ENCODE measurements around the gene TLE4.
"Not testable (repeated sequence)": the region's sequence is repeated elsewhere in the genome, so short reads cannot be mapped to it uniquely, and the experiment has no call there.

TLE4 gene

DNA sequence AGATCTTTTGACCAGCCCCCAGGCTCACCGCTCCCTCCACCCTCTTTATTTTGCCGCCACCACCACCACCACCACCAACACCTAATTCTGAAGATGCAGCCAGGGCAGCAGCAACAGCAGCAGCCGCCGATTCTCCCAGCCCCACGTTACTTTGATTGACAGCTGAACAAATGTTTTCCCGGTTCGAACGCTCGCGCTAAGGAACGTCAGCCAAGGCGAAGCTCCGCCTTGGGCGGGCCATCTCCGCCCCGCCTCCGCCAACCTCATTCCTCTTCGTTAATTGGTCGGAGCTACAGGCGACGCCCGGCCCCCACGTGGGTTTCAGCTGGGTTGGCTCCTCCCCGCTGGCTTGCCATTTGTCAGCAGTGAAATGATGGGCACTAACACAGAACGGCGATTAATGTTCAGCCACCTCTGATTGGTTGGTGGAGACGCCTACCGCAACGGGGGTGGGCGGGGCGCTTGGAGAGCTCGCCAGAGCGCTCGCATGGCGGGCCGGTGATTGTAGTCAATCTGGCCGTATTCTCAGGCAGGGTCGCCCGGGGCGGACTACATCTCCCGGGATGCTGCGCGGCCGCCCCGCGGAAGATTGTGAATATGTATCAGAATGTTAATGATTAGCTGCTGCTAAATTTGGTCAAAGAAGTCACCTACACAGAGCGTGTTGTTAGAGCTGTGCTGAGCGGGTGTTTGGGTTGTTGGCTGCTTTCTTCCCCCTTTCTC, at the start of gene TLE4:
TLE4 (plus strand) TSS at position 657 of the 723 bp plus-strand sequence. CDS start 826 bp downstream, outside the sequence.
- no peaks in the 10 kb centered on the region for H3K27me3 ChIP-seq

DNA sequence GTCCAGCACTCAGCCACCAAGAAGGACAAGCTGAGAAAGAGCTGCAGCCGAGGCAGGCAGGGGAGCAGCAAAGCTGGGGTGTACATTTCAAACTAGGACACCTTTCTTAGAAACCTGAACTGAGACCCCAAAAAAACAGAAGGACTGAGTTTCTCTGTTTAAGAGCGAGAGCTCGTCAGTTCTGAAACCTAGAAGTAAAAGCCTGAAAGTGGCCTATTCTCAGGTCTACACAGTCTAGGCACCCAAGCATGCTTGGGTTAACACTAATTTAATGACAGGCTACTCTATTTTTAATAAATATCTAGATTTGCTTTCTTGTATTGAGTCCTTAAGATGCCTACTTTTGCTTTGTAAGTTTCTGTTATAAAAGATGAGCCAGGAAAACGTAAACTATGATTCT, 49.0 kb upstream of the TLE4 start:
- no peak for TF ChIP-seq Cebpa-rat (IDR thresholded peaks at IDR 0.05)
- Histone ChIP-seq H3K4me1 (no peaks in the 10 kb centered on the region), H3K9ac (no peak overlapping the region), H4K20me1 (no peaks in the 10 kb centered on the region), H3K36me3 (no peaks in the 10 kb centered on the region), H3K4me2 (no peak overlapping the region), H3K9me3 (replicated peaks in 1 of 11) (peaks cover 0 to 3% (median 0%) of the 10 kb centered on the region in 11 experiments; a peak in 1 of 22 replicates), H3K4me3 (no peak overlapping the region), H3K27me3 (no peaks in the 10 kb centered on the region), H3K27ac (no peak overlapping the region)

More for the DNA sequence above, at the start of gene TLE4:
- Histone ChIP-seq H3K9ac (peak within 1 kb of the TSS; percentile 94 to 100 (median 98)), H4K20me1 (peaks cover 0 to 45% (median 40%) of the 10 kb centered on the region in 11 experiments; a peak in 19 of 22 replicates), H3K9me3 (replicated peaks in 1 of 11) (no peaks in the 10 kb centered on the region), H3K27ac (peak within 1 kb of the TSS; percentile 92 to 99 (median 97)), H3K4me3 (peak within 1 kb of the TSS; percentile 80 to 99 (median 96)), H3K4me2 (peak within 1 kb of the TSS; percentile 88 to 99 (median 96)), H3K36me3 (peaks cover 0 to 23% (median 8%) of the 10 kb centered on the region in 11 experiments; a peak in 9 of 22 replicates), H3K4me1 (peaks cover 25 to 51% (median 36%) of the 10 kb centered on the region in 10 experiments)
- no peak for TF ChIP-seq Cebpa-rat (IDR thresholded peaks at IDR 0.05)

DNA sequence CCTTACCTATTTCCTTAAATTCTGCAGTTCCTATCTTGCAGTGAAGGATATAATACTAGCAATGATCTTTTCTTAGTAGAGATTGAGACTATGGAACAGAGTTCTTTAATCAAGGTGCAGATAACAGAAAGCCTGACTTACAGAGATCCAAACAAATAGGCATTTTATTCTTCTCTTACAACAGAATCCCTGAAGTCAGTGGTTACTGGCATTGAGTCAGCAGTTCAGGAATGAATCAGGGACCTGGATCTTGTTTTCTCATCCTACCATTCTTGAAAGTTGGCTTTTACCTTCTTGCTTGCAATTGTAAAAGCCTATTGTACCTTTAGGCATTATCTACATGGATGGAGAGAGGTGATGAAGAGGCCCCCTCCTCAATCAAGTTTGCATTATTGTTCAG, 47.5 kb upstream of the TLE4 start:
- no peak overlapping the region for H3K9ac ChIP-seq
- no peaks in the 10 kb centered on the region for H3K27me3 ChIP-seq
- no peaks in the 10 kb centered on the region for H4K20me1 ChIP-seq
- no peak for TF ChIP-seq Cebpa-rat (IDR thresholded peaks at IDR 0.05)
- no peak overlapping the region for H3K27ac ChIP-seq
- H3K36me3 ChIP-seq = no peaks in the 10 kb centered on the region
- no peaks in the 10 kb centered on the region for H3K4me1 ChIP-seq
- H3K4me2 ChIP-seq = no peak overlapping the region
- peaks cover 0 to 3% (median 0%) of the 10 kb centered on the region in 11 experiments; a peak in 1 of 22 replicates for H3K9me3 ChIP-seq (replicated peaks in 1 of 11)
- no peak overlapping the region for H3K4me3 ChIP-seq

GRCh38 chr9:79526149-79526672, 45.6 kb upstream of the TLE4 start:
- Histone ChIP-seq H4K20me1 (no peaks in the 10 kb centered on the region), H3K36me3 (no peaks in the 10 kb centered on the region), H3K4me1 (no peaks in the 10 kb centered on the region), H3K4me2 (0 out of 22 replicates have a peak overlapping the region, but pooled peaks of 1 of the 11 experiments have one; percentile 3), H3K27ac (no peak overlapping the region), H3K4me3 (no peak overlapping the region), H3K9me3 (replicated peaks in 1 of 11) (peaks cover 0 to 3% (median 0%) of the 10 kb centered on the region in 11 experiments; a peak in 1 of 22 replicates), H3K9ac (no peak overlapping the region), H3K27me3 (no peaks in the 10 kb centered on the region)
- TF ChIP-seq Cebpa-rat (IDR thresholded peaks at IDR 0.05) = no peak

DNA sequence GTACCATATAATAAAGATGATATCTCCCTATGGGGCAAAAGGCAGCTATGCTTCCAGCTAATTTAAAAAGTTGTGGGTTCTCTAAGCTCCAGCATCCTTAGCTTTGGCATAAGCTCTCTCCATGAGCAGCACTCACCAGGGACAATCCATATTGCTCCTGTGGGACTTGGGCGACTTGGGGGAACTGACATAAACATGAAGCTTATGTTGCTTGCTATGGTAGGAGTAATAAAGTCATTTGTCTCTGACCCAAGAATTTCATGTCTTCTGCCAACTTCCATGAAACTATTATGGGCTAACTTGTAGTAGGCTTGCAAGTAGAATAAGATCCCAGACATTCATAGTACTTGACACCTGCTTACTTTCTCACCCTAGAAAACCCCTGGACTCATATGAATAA, 36.2 kb upstream of the TLE4 start:
- no peak overlapping the region for H3K9ac ChIP-seq
- no peak overlapping the region for H3K4me2 ChIP-seq
- no peak overlapping the region for H3K27ac ChIP-seq
- H3K9me3 ChIP-seq (replicated peaks in 1 of 11) = peaks cover 6 to 17% (median 9%) of the 10 kb centered on the region in 11 experiments; a peak in 19 of 22 replicates
- no peak overlapping the region for H3K4me3 ChIP-seq
- H3K27me3 ChIP-seq = no peaks in the 10 kb centered on the region
- H4K20me1 ChIP-seq = no peaks in the 10 kb centered on the region
- no peaks in the 10 kb centered on the region for H3K36me3 ChIP-seq
- TF ChIP-seq Cebpa-rat (IDR thresholded peaks at IDR 0.05) = no peak
- H3K4me1 ChIP-seq = no peaks in the 10 kb centered on the region

DNA sequence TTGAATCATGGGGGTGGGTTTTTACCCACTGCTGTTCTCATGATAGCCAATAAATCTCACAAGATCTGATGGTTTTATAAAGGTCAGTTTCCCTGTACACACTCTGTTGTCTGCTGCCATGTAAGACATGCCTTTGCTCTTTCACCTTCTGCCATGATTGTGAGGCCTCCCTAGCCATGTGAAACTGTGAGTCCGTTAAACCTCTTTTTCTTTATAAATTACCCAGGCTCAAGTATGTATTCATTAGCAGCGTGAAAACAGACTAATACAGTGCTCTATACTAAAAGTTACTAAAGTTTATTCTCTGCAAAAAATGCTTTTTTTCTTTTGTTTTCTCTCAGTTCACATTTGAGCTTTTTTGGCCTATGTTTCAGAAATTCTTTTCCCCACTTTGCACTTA, 33.9 kb upstream of the TLE4 start:
- Histone ChIP-seq H3K4me1 (no peaks in the 10 kb centered on the region), H3K36me3 (no peaks in the 10 kb centered on the region), H3K9me3 (replicated peaks in 1 of 11) (peaks cover 6 to 17% (median 9%) of the 10 kb centered on the region in 11 experiments; a peak in 19 of 22 replicates), H3K4me3 (no peak overlapping the region), H4K20me1 (no peaks in the 10 kb centered on the region), H3K4me2 (no peak overlapping the region), H3K9ac (no peak overlapping the region), H3K27ac (no peak overlapping the region), H3K27me3 (no peaks in the 10 kb centered on the region)
- TF ChIP-seq Cebpa-rat (IDR thresholded peaks at IDR 0.05) = no peak

DNA sequence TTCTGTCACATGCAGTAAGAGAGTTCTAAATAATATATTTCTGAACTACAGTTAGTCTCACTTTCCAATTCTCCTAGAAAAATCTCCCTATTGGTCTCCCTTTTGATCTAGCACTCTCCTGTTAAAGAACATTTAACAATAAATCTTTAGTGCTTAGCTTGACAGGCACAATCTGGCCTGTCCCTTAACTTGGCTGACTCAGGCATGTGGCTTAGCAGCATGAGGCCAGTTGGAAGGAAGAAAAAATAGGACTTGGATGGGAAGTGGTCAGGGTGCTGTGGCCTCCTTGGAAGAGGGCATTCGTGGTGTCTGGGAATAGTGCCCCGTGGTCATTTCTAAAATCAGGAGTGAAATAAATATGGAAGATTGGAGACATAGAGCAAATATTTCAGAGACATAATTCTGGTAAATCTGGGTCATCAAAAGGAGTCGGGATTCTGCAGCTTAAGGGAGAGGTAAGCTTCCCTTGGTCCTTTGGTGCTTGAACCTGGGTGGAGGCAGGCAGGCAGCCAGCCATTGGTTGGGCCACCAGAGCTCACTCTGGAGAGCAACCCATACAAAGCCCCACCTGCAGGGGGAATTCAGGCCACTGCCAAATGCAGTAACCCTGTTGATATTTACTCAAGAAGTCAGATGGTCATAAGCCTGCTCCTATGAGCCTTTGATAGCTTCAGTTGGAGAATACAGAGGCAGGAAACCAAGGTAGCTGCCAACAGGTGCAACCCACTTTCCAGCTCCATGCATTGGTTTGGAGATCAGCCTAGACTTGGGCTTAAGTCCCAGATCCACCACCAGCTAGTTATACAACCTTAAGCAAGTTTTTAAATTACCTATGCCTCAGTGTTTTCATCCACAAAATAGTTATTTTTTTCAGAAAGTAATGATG, 28.8 kb upstream of the TLE4 start:
- Histone ChIP-seq H3K9ac (no peak overlapping the region), H3K4me3 (no peak overlapping the region), H3K27me3 (no peaks in the 10 kb centered on the region), H4K20me1 (no peaks in the 10 kb centered on the region), H3K27ac (no peak overlapping the region), H3K4me2 (no peak overlapping the region), H3K9me3 (replicated peaks in 1 of 11) (peaks cover 0 to 6% (median 2%) of the 10 kb centered on the region in 11 experiments; a peak in 12 of 22 replicates), H3K36me3 (no peaks in the 10 kb centered on the region), H3K4me1 (peaks cover 0 to 13% (median 5%) of the 10 kb centered on the region in 10 experiments; a peak in 11 of 20 replicates)
- TF ChIP-seq Cebpa-rat (IDR thresholded peaks at IDR 0.05) = no peak

- not testable (repeated sequence) for H4K20me1 ChIP-seq; H3K27me3 ChIP-seq; H3K9me3 ChIP-seq (replicated peaks in 1 of 11); H3K9ac ChIP-seq; H3K36me3 ChIP-seq; H3K4me3 ChIP-seq; H3K27ac ChIP-seq
- H3K4me2 ChIP-seq = peak overlapping the region in 10 of 11 experiments; percentile 18 to 51 (median 38); a peak in 15 of 22 replicates
- peaks cover 0 to 13% (median 5%) of the 10 kb centered on the region in 10 experiments; a peak in 11 of 20 replicates for H3K4me1 ChIP-seq
These were observed 27.4 kb upstream of the TLE4 start for GRCh38 chr9:79544375-79544774.

GRCh38 chr9:79551586-79551985, 20.2 kb upstream of the TLE4 start:
- Histone ChIP-seq H3K9me3 (replicated peaks in 1 of 11) (peaks cover 0 to 17% (median 6%) of the 10 kb centered on the region in 11 experiments; a peak in 7 of 22 replicates), H3K4me2 (peak overlapping the region in 2 of 11 experiments; percentile 16 to 55; a peak in 4 of 22 replicates), H3K27me3 (no peaks in the 10 kb centered on the region), H3K9ac (no peak overlapping the region), H3K36me3 (no peaks in the 10 kb centered on the region), H3K4me3 (no peak overlapping the region), H3K4me1 (peaks cover 0 to 14% (median 0%) of the 10 kb centered on the region in 10 experiments; a peak in 5 of 20 replicates), H3K27ac (no peak overlapping the region), H4K20me1 (no peaks in the 10 kb centered on the region)
- TF ChIP-seq Cebpa-rat (IDR thresholded peaks at IDR 0.05) = no peak
